ENCODE data around the gene GTF3C1. TPM values are rescaled to one million over a fixed set of nuclear protein-coding genes. Genes with fewer than 3 reads are reported as not detected.
"Not testable (repeated sequence)": the region's sequence is repeated elsewhere in the genome, so short reads cannot be mapped to it uniquely, and the experiment has no call there.

Gene GTF3C1
- total RNA-seq, 1 experiment from 2014 or later = 88.2 TPM

GRCh38 chr16:27450196-27450549 lies 99.5 kb downstream of the GTF3C1 start:
- no peaks in the 10 kb centered on the region; the same call in 1 of the 2 replicates for H3K9me3 ChIP-seq

DNA sequence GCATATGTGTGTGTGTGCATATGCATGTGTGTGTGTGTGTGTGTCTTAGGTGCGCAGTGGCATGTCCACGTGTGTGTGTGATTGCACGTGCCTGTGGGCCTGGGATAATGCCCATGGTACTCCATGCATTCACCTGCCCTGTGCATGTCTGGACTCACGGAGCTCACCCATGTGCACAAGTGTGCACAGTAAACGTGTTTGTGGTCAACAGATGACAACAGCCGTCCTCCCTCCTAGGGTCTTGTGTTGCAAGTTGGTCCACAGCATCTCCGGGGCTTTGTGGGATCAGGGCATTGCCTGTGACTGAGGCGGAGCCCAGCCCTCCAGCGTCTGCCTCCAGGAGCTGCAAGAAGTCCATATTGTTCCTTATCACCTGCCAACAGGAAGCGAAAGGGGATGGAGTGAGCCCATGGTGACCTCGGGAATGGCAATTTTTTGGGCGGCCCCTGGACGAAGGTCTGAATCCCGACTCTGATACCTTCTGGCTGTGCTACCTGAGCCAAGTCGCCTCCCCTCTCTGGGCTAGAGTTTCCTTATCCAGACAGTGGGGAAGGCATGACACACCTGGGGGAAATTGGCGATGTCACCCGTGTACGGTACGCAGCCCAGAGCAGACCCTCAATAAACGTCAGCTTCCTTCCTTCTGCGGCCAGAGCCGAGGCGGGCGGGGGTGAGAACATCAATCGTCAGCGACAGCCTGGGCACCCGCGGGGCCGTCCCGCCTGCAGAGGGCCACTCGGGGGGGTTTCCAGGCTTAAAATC lies 100.1 kb downstream of the GTF3C1 start:
- Histone ChIP-seq H3K36me3 (no peaks in the 10 kb centered on the region; the same call in 1 of the 2 replicates), H3K9me3 (peaks cover 5% of the 10 kb centered on the region), H3K27me3 (no peaks in the 10 kb centered on the region), H3K4me3 (no peak overlapping the region)
- DNase-seq = no peak

More at GRCh38 chr16:27450196-27450549, 99.5 kb downstream of the GTF3C1 start:
- DNase-seq = no peak
- H3K36me3 ChIP-seq = no peaks in the 10 kb centered on the region; the same call in 1 of the 2 replicates
- no peak overlapping the region for H3K4me3 ChIP-seq
- no peaks in the 10 kb centered on the region for H3K27me3 ChIP-seq

DNA sequence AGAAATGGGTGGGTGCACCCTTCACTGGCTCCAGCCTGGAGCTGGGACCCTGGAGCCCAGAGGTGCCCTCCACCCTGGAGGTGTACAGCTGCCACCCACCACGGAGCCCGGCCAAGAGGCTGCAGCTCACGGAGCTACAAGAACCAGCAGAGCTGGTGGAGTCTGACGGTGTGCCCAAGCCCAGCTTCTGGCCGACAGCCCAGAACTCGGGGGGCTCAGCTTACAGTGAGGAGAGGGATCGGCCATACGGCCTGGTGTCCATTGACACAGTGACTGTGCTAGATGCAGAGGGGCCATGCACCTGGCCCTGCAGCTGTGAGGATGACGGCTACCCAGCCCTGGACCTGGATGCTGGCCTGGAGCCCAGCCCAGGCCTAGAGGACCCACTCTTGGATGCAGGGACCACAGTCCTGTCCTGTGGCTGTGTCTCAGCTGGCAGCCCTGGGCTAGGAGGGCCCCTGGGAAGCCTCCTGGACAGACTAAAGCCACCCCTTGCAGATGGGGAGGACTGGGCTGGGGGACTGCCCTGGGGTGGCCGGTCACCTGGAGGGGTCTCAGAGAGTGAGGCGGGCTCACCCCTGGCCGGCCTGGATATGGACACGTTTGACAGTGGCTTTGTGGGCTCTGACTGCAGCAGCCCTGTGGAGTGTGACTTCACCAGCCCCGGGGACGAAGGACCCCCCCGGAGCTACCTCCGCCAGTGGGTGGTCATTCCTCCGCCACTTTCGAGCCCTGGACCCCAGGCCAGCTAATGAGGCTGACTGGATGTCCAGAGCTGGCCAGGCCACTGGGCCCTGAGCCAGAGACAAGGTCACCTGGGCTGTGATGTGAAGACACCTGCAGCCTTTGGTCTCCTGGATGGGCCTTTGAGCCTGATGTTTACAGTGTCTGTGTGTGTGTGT lies 100.9 kb downstream of the GTF3C1 start:
- Histone ChIP-seq H3K9me3 (peaks cover 12% of the 10 kb centered on the region), H3K36me3 (peaks cover 3% of the 10 kb centered on the region), H3K27me3 (no peaks in the 10 kb centered on the region), H3K4me3 (no peak overlapping the region)
- DNase-seq = no peak

DNA sequence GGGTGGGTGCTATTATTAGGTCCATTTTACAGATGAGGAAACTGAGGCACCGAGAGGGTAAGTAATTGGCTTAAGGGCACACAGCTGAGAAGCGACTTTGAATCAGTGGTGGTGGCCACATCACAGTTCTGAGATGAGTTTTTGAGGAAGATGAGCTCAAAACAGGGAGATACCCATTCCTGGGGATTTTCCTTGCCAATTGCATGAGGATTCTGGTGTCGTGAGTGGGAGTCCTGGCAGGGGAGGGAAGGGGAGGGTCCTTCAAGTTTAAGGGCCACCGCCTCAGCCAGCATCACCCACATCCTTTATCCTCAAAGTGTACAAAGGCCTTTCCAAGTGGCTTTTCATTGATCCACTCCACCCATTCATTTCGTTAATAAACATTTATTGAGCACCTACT lies 102.4 kb downstream of the GTF3C1 start:
- H3K36me3 ChIP-seq = peaks cover 3% of the 10 kb centered on the region
- DNase-seq = no peak
- H3K9me3 ChIP-seq = peaks cover 13% of the 10 kb centered on the region
- no peak overlapping the region for H3K4me3 ChIP-seq
- H3K27me3 ChIP-seq = no peaks in the 10 kb centered on the region

DNA sequence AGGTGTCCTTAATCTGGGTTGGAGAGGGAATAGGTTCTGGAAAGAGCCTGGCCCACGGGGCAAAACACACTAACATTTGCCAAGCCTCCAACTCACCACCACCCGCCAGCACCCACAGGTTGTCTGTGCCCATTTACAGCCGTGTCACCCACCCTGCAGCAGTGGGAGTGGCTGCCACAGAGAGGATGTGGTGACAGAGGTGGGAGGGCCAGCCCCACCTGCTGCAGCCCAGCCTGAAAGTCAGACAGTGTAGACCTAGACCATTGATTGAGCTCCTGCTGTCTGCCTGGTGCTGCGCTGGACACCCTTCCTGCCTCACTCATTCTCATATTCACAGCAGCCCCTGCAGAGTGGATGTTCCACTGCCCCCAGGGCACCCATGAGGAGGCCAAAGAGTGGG lies 103.0 kb downstream of the GTF3C1 start:
- no peak for DNase-seq
- Histone ChIP-seq H3K36me3 (peaks cover 3% of the 10 kb centered on the region), H3K27me3 (no peaks in the 10 kb centered on the region), H3K4me3 (no peak overlapping the region), H3K9me3 (peaks cover 13% of the 10 kb centered on the region)

GRCh38 chr16:27445502-27446175 lies 104.1 kb downstream of the GTF3C1 start:
- H3K9me3 ChIP-seq = peaks cover 13% of the 10 kb centered on the region
- H3K4me3 ChIP-seq = no peak overlapping the region
- DNase-seq = no peak
- peaks cover 3% of the 10 kb centered on the region for H3K36me3 ChIP-seq
- H3K27me3 ChIP-seq = no peaks in the 10 kb centered on the region

GRCh38 chr16:27444470-27444869 lies 105.2 kb downstream of the GTF3C1 start:
- Histone ChIP-seq H3K36me3 (peaks cover 3% of the 10 kb centered on the region), H3K27me3 (no peaks in the 10 kb centered on the region), H3K9me3 (peaks cover 13% of the 10 kb centered on the region), H3K4me3 (no peak overlapping the region)
- no peak for DNase-seq

- Histone ChIP-seq H3K9me3 (peaks cover 13% of the 10 kb centered on the region), H3K4me3 (no peak overlapping the region), H3K27me3 (no peaks in the 10 kb centered on the region), H3K36me3 (peaks cover 3% of the 10 kb centered on the region)
- peak; percentile 60 for DNase-seq
These were observed 105.7 kb downstream of the GTF3C1 start for GRCh38 chr16:27444015-27444414.

DNA sequence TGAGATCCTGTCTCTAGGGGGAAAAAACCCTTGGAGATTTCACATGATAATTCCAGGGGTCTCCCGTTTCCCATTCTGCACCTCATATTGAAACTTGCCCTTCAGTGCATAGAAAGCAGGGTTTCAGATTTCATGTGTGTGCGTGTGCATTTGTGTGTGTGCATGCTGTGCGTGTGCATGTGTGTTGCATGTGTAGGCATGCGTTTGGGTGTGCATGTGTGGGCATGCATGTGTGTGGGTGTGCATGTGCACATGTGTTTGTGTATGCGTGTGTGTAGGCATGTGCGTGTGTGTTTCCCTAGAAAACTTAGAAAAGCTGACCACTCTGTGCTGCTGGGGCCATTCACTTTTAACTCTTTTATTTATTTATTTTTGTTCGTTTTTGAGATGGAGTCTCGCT lies 107.7 kb downstream of the GTF3C1 start:
- H3K36me3 ChIP-seq = peaks cover 3% of the 10 kb centered on the region
- H3K9me3 ChIP-seq = peaks cover 13% of the 10 kb centered on the region
- H3K4me3 ChIP-seq = no peak overlapping the region
- no peaks in the 10 kb centered on the region for H3K27me3 ChIP-seq
- DNase-seq = no peak

GRCh38 chr16:27441276-27441675 lies 108.4 kb downstream of the GTF3C1 start:
- Histone ChIP-seq H3K27me3 (no peaks in the 10 kb centered on the region), H3K9me3 (peaks cover 13% of the 10 kb centered on the region), H3K4me3 (no peak overlapping the region), H3K36me3 (peaks cover 3% of the 10 kb centered on the region)
- DNase-seq = no peak

DNA sequence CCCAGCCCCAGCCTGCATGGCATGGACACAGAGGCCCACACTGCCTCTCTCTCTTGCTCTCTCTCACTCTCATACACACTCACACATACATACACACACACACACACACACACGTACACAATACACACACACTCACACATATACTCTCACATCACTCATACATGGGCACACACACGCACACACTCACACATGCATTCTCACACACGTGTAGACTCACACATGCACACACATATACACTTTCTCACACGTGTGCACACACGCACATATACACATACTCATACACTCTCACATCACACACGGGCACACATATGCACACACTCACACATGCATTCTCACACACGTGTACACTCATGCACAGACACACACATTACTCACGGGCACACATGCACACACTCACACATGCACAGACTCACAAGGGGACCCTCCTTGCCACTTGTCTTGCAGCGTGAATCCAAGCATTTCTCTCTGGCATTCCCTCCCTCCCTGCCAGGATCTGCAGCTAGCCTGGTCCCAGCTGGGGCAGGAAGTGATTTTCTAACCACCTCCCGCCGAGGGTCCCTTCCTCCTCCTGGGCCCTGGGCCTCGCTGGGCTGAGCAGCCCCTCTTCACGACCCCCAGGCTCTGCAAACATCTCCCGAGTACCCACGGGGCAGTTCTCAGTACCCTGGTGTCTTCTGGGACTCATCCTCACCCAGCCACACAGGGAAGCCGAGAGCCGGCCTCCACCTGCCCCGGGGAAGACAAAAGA lies 110.3 kb downstream of the GTF3C1 start:
- Histone ChIP-seq H3K9me3 (peaks cover 6% of the 10 kb centered on the region), H3K27me3 (no peaks in the 10 kb centered on the region)
- DNase-seq = no peak

DNA sequence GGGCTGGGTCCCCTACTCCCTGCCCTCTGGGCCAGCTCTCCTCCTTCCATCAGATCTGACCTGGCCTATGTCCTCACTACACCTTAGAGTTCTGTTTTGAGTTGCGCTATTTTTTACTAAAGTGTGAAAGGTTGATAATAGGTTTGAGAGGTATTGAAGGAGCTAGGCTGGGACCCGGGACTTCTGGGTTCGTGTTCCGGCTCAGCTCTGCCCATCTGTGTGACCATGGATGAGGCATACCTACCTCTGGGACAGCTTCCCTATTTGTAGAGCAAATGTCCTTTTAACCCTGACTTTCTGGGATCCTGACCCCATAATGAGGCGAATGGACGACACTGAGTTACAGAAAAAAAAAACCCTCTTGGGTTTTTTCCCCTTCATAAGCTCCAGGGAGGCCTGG lies 111.8 kb downstream of the GTF3C1 start:
- no peaks in the 10 kb centered on the region for H3K36me3 ChIP-seq
- no peak for DNase-seq
- no peaks in the 10 kb centered on the region for H3K27me3 ChIP-seq
- H3K9me3 ChIP-seq = no peaks in the 10 kb centered on the region
- no peak overlapping the region for H3K4me3 ChIP-seq

More for the DNA sequence above, 110.3 kb downstream of the GTF3C1 start:
- no peak overlapping the region for H3K4me3 ChIP-seq
- H3K36me3 ChIP-seq = peaks cover 3% of the 10 kb centered on the region

DNA sequence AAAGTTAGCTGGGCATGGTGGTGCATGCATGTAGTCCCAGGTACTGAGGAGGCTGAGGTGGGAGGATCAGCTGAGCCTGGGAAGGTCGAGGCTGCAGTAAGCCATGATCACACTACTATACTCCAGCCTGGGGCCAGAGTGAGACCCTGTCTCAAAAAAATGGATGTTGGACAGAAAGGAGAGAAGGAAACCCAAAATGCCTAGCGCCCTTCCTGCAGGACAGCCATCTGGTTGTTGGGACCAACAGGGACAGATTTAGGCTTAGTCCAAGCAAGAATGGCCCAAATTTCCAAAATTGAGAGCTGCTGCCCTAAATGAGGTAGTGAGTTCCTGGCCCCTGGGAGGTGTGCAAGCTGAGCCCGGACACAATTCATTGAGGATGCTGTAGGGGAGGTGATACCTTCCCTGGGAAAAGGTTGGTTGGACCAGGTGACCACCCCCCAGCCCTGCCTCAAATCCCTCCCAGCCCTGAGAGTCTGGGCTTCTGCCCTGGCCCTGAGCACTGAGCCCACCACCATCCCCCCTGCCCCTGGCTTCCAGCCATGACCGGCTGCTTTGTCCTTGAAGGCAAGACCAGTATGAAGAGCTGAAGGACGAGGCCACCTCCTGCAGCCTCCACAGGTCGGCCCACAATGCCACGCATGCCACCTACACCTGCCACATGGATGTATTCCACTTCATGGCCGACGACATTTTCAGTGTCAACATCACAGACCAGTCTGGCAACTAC lies 112.6 kb downstream of the GTF3C1 start:
- no peaks in the 10 kb centered on the region for H3K9me3 ChIP-seq
- DNase-seq = no peak
- H3K27me3 ChIP-seq = no peaks in the 10 kb centered on the region
- no peaks in the 10 kb centered on the region for H3K36me3 ChIP-seq
- H3K4me3 ChIP-seq = no peak overlapping the region

DNA sequence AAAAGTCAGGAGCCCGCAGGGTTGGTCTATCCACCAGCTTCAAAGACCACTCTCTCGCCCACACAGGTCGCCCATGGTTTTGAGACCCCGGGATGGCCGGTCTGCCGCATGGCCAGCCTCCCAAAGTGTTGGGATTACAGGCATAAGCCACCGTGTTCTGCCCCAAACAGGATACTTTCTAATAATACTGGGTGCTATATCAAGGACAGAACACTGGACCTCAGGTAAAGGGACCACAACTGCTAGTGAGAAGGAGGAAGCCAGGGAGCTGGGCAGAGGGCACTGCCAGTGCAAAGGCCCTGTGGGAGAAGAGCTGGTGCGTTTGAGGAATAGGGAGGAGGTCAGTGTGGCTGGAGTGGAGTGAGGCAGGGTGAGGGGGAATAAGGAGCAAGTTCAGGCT lies 113.6 kb downstream of the GTF3C1 start:
- no peaks in the 10 kb centered on the region for H3K9me3 ChIP-seq
- H3K36me3 ChIP-seq = no peaks in the 10 kb centered on the region
- no peaks in the 10 kb centered on the region for H3K27me3 ChIP-seq
- no peak overlapping the region for H3K4me3 ChIP-seq
- no peak for DNase-seq

DNA sequence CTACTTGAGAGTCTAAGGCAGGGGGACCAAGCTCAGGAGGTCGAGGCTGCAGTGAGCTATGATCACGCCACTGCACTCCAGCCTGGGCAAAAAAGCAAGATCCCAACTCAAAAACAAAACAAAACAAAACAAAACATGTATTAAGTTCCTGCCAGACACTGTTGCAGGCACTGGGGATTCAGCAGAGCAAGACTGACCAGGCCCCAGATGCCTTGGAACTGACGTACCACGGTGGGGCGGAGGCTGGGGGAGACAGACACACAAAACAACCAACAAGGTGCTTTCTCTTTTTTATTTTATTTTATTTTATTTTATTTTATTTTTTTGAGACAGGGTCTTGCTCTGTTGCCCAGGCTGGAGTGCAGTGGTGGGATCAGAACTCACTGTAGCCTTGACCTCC lies 114.6 kb downstream of the GTF3C1 start:
- not testable (repeated sequence) for H3K9me3 ChIP-seq, DNase-seq, H3K27me3 ChIP-seq, H3K4me3 ChIP-seq, H3K36me3 ChIP-seq
